A549 (cell line): ENCODE results near the gene RYR1. TPM values are rescaled to one million over a fixed set of nuclear protein-coding genes. Genes with fewer than 3 reads are reported as not detected.
A peak's percentile ranks its signal among the peaks of the same experiment; 100 is the strongest.

Source experiments
- ATAC-seq, 2 experiments: fragments of 200-7000 bp in 1 of 2; fragments of >200 bp in 1 of 2; cut with Nextera tagmentation in 1 of 2; cut with Tn5 transposase in 1 of 2; 3 replicates each; pipeline versions ENCODE4 v1.8.0 to v1.9.1; 2018 to 2020; ENCODE audit warnings: mild to moderate bottlenecking in 1 of 2, moderate library complexity in 1 of 2
- CTCF ChIA-PET: fragments of 300-600 bp; sonication (Branson Sonifier 250); formaldehyde crosslinking; extraction: SDS; loops from one replicate; lab custom pipeline; 2021; ENCODE audit warnings: antibody characterized with exemption, inconsistent platforms; lab: Yijun Ruan, JAX
- POLR2A ChIA-PET: fragments of 350-600 bp; formaldehyde crosslinking; extraction: SDS; loops from one replicate; lab custom pipeline; 2021; ENCODE audit warnings: antibody characterized with exemption, inconsistent platforms; lab: Yijun Ruan, JAX
- DNase-seq, 2 experiments: peaks; one replicate each; pipeline versions ENCODE4 v3.0.0 to v3.0.0-alpha.2; 2011 to 2016; ENCODE audit warnings: low read depth in 1 of 2, low spot score in 1 of 2
- FAIRE-seq: peaks from 2 replicates; lab custom pipeline; 2011; peaks lifted over from hg19 to GRCh38; lab: Jason Lieb, UNC
- H3K27ac ChIP-seq, 2 experiments: fragments of >200 bp; sonication (Bioruptor Twin); formaldehyde crosslinking; 3 replicates each; pipeline ENCODE4 v1.5.1; 2016 to 2017
- H3K4me1 ChIP-seq: fragments of >200 bp; sonication (Bioruptor Twin); formaldehyde crosslinking; 3 replicates; pipeline ENCODE4 v1.6.1; 2016
- H3K4me2 ChIP-seq: fragments of >200 bp; sonication (Bioruptor Twin); formaldehyde crosslinking; 3 replicates; pipeline ENCODE4 v1.6.1; 2016
- H3K4me3 ChIP-seq: fragments of >200 bp; sonication (Bioruptor Twin); formaldehyde crosslinking; 3 replicates; pipeline ENCODE4 v1.5.1; 2016
- H3K9me3 ChIP-seq: fragments of >200 bp; sonication (Bioruptor Twin); formaldehyde crosslinking; 3 replicates; pipeline ENCODE4 v1.6.1; 2016
- CEBPB ChIP-seq, 2 experiments: fragments of >200 bp in 1 of 2; sonication (Bioruptor Twin) in 1 of 2; formaldehyde crosslinking in 1 of 2; IDR thresholded peaks; 2 replicates each; pipeline ENCODE4 v1.6.1; 2012 to 2016
- E2F6 ChIP-seq: IDR thresholded peaks from 2 replicates; pipeline ENCODE4 v1.6.1; 2012; ENCODE audit warnings: low read depth, borderline replicate concordance
- EHF ChIP-seq: fragments of 250-450 bp; sonication (Bioruptor Pico); IDR thresholded peaks from 2 replicates; pipeline ENCODE4 v1.5.0; 2020; ENCODE audit warnings: mild to moderate bottlenecking
- EHMT2 ChIP-seq: fragments of 200-600 bp; sonication (generic); IDR thresholded peaks from 2 replicates; pipeline ENCODE4 v1.6.1; 2016; ENCODE audit warnings: antibody characterized with exemption, low read depth, mild to moderate bottlenecking, moderate library complexity
- FOXS1 ChIP-seq: fragments of 250-450 bp; sonication (Bioruptor Pico); IDR thresholded peaks from 2 replicates; pipeline ENCODE4 v1.5.0; 2020; ENCODE audit warnings: mild to moderate bottlenecking, moderate library complexity
- GATA3 ChIP-seq: IDR thresholded peaks from 2 replicates; pipeline ENCODE4 v1.6.1; 2012; ENCODE audit warnings: borderline replicate concordance
- HDAC2 ChIP-seq: fragments of 200-600 bp; sonication (generic); IDR thresholded peaks from 2 replicates; pipeline ENCODE4 v1.6.1; 2016
- HMGXB4 ChIP-seq: fragments of 250-450 bp; sonication (Bioruptor Pico); IDR thresholded peaks from 2 replicates; pipeline ENCODE4 v1.5.0; 2021; ENCODE audit warnings: mild to moderate bottlenecking, moderate library complexity, borderline replicate concordance
- KDM1A ChIP-seq: fragments of 200-600 bp; sonication (generic); IDR thresholded peaks from 2 replicates; pipeline ENCODE4 v1.6.1; 2016; ENCODE audit warnings: low read depth, mild to moderate bottlenecking
- KDM5A ChIP-seq: fragments of 200-600 bp; sonication (generic); IDR thresholded peaks from 2 replicates; pipeline ENCODE4 v1.6.1; 2016; ENCODE audit warnings: antibody characterized with exemption, mild to moderate bottlenecking
- MAZ ChIP-seq: fragments of 150-350 bp; IDR thresholded peaks from 2 replicates; pipeline ENCODE4 v1.6.1; 2014; ENCODE audit warnings: antibody characterized with exemption, low read depth, low read length, borderline replicate concordance
- NFE2L2 ChIP-seq: fragments of 150-350 bp; conservative IDR thresholded peaks from 2 replicates; pipeline ENCODE4 v1.6.1; 2014; ENCODE audit warnings: low read length
- NR3C1 ChIP-seq: fragments of >200 bp; sonication (Bioruptor Twin); formaldehyde crosslinking; IDR thresholded peaks from 3 replicates; pipeline ENCODE4 v1.6.1; 2017
- PBX3 ChIP-seq: IDR thresholded peaks from 2 replicates; pipeline ENCODE4 v1.6.1; 2012
- PHF8 ChIP-seq: fragments of 200-600 bp; sonication (generic); IDR thresholded peaks from 2 replicates; pipeline ENCODE4 v1.6.1; 2016; ENCODE audit warnings: low read depth, mild to moderate bottlenecking, antibody characterized with exemption, moderate library complexity, borderline replicate concordance
- POLR2A ChIP-seq: IDR thresholded peaks from 2 replicates; pipeline ENCODE4 v1.6.1; 2012; ENCODE audit warnings: mild to moderate bottlenecking, low read length
- POLR2AphosphoS2 ChIP-seq: conservative IDR thresholded peaks from 2 replicates; pipeline ENCODE4 v1.6.1; 2012; ENCODE audit warnings: low read length, improper control_type of control experiment, inconsistent platforms
- RAD21 ChIP-seq, 2 experiments: fragments of >200 bp in 1 of 2; sonication (Bioruptor Twin) in 1 of 2; formaldehyde crosslinking in 1 of 2; IDR thresholded peaks in 1 of 2; conservative IDR thresholded peaks in 1 of 2; 2 replicates in 1 of 2; 3 replicates in 1 of 2; pipeline ENCODE4 v1.6.1; 2012 to 2018; ENCODE audit warnings: inconsistent platforms in 1 of 2
- RARB ChIP-seq: fragments of 250-450 bp; sonication (Bioruptor Pico); IDR thresholded peaks from 2 replicates; pipeline ENCODE4 v1.8.0; 2021; ENCODE audit warnings: mild to moderate bottlenecking, moderate library complexity
- RNF2 ChIP-seq: fragments of 200-600 bp; sonication (generic); IDR thresholded peaks from 2 replicates; pipeline ENCODE4 v1.6.1; 2016; ENCODE audit warnings: low read depth, mild to moderate bottlenecking, antibody characterized with exemption, moderate library complexity, borderline replicate concordance
- SREBF2 ChIP-seq: fragments of 450-650 bp; IDR thresholded peaks from 2 replicates; pipeline ENCODE4 v1.6.1; 2014; ENCODE audit warnings: mild to moderate bottlenecking, moderate library complexity
- TP53 ChIP-seq: fragments of 250-450 bp; sonication (Bioruptor Pico); IDR thresholded peaks from 2 replicates; pipeline ENCODE4 v1.5.0; 2021; ENCODE audit warnings: mild to moderate bottlenecking, moderate library complexity
- ZC3H11A ChIP-seq: fragments of 450-650 bp; IDR thresholded peaks from 2 replicates; pipeline ENCODE4 v1.6.1; 2014; ENCODE audit warnings: antibody characterized with exemption, mild to moderate bottlenecking
- ZFP36 ChIP-seq: fragments of 450-650 bp; IDR thresholded peaks from 2 replicates; pipeline ENCODE4 v1.6.1; 2014; ENCODE audit warnings: borderline replicate concordance; ENCODE audit not compliant: partially characterized antibody
- ZNF302 ChIP-seq: fragments of 250-450 bp; sonication (Bioruptor Pico); IDR thresholded peaks from 2 replicates; pipeline ENCODE4 v1.9.0; 2021; ENCODE audit warnings: inconsistent platforms, mild to moderate bottlenecking, moderate library complexity
- WGBS: methylation state at CpG from one replicate; pipeline ENCODE4 v1.1.6; 2017; ENCODE audit errors: missing lambda C conversion rate; 5-methylcytosine and 5-hydroxymethylcytosine counted together
- polyA plus RNA-seq, 4 experiments: library from polyadenylated mRNA; depleted of rRNA in 3 of 4; stranded (reverse); fragments of >200 nt; fragmentation: RNase III in 1 of 4; extraction: RNeasy Plus Mini Kit Qiagen cat#74134 plus additional on column Dnase treatment in 1 of 4; gene quantifications; 2 replicates in 3 of 4; 3 replicates in 1 of 4; pipeline ENCODE4 v1.2.3, GENCODE V29; 2011 to 2017
- TF ChIP-seq, protein P1 (sequence below): IDR thresholded peaks from 2 replicates; pipeline ENCODE4 v1.6.1; 2012
- TF ChIP-seq, protein P2 (sequence below): fragments of 150-350 bp; IDR thresholded peaks from 2 replicates; pipeline ENCODE4 v1.6.1; 2014; ENCODE audit warnings: low read depth, mild to moderate bottlenecking, low read length
- TF ChIP-seq, protein P3 (sequence below): fragments of >200 bp; sonication (Bioruptor Twin); formaldehyde crosslinking; IDR thresholded peaks from 3 replicates; pipeline ENCODE4 v1.5.1; 2016

RYR1 gene
- polyA plus RNA-seq, 2 of the 4 experiments (the other 2 are of a cell fraction), result 1.4 to 3.1 TPM

- WGBS, result 30% methylated on average over 13 of the region's 13 CpGs
- Histone ChIP-seq H3K4me1 (no peaks in the 10 kb centered on the region), H3K9me3 (peaks cover 6% of the 10 kb centered on the region; the same call in 1 of the 3 replicates)
- TF ChIP-seq TP53 (CRISPR knock-in tag), result no peak
- no peak for TF ChIP-seq HDAC2
- TF ChIP-seq CEBPB (IDR thresholded peaks at IDR 0.05), result no peak
- TF ChIP-seq, protein P1, sequence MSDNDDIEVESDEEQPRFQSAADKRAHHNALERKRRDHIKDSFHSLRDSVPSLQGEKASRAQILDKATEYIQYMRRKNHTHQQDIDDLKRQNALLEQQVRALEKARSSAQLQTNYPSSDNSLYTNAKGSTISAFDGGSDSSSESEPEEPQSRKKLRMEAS, result no peak
- TF ChIP-seq NR3C1, result no peak
- no peak for TF ChIP-seq MAZ
- no peak for TF ChIP-seq NFE2L2
- no peak for TF ChIP-seq RAD21 (conservative IDR thresholded peaks at IDR 0.05 in 1 of 2, IDR thresholded peaks at IDR 0.05 in 1 of 2)
- no peak for TF ChIP-seq FOXS1
- TF ChIP-seq, all 56 proteins: peak for 0
- Histone ChIP-seq H3K4me2 (no peak overlapping the region), H3K4me3 (no peak overlapping the region), H3K27ac (no peak overlapping the region)
- no peak for FAIRE-seq
- no peak for DNase-seq
- CTCF ChIA-PET, result interaction anchor here (0.6 to 1.2 kb wide), 4 partner anchors 22 to 36 kb away, joined by 3 read pairs; no protein-coding TSS in a partner anchor
- ATAC-seq, result 0 out of 6 replicates have a peak, but pooled peaks of 1 of the 2 experiments have one; percentile 3
- POLR2A ChIA-PET, result no interaction called here
Measured at GRCh38 chr19:38458991-38459390, 25.5 kb downstream of the RYR1 start.

- POLR2A ChIA-PET, result no interaction called here
- H3K9me3 ChIP-seq, result peaks cover 6% of the 10 kb centered on the region; the same call in 1 of the 3 replicates
- no peak overlapping the region for H3K27ac ChIP-seq
- TF ChIP-seq HMGXB4 (CRISPR knock-in tag) (no peak), RARB (CRISPR knock-in tag) (no peak), ZC3H11A (no peak), SREBF2 (no peak), HDAC2 (no peak), KDM5A (no peak), POLR2A (no peak), MAZ (no peak), ZNF302 (CRISPR knock-in tag) (no peak)
- TF ChIP-seq, protein P2, sequence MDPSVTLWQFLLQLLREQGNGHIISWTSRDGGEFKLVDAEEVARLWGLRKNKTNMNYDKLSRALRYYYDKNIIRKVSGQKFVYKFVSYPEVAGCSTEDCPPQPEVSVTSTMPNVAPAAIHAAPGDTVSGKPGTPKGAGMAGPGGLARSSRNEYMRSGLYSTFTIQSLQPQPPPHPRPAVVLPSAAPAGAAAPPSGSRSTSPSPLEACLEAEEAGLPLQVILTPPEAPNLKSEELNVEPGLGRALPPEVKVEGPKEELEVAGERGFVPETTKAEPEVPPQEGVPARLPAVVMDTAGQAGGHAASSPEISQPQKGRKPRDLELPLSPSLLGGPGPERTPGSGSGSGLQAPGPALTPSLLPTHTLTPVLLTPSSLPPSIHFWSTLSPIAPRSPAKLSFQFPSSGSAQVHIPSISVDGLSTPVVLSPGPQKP, result no peak
- FAIRE-seq (no peak), DNase-seq (no peak), ATAC-seq (no peak)
- WGBS, result 73% methylated on average over 18 of the region's 18 CpGs
- H3K4me2 ChIP-seq, result no peak overlapping the region
- no peak overlapping the region for H3K4me3 ChIP-seq
- CTCF ChIA-PET, result no interaction called here
- H3K4me1 ChIP-seq, result no peaks in the 10 kb centered on the region
Measured at GRCh38 chr19:38463365-38463764, 29.9 kb downstream of the RYR1 start.

DNA sequence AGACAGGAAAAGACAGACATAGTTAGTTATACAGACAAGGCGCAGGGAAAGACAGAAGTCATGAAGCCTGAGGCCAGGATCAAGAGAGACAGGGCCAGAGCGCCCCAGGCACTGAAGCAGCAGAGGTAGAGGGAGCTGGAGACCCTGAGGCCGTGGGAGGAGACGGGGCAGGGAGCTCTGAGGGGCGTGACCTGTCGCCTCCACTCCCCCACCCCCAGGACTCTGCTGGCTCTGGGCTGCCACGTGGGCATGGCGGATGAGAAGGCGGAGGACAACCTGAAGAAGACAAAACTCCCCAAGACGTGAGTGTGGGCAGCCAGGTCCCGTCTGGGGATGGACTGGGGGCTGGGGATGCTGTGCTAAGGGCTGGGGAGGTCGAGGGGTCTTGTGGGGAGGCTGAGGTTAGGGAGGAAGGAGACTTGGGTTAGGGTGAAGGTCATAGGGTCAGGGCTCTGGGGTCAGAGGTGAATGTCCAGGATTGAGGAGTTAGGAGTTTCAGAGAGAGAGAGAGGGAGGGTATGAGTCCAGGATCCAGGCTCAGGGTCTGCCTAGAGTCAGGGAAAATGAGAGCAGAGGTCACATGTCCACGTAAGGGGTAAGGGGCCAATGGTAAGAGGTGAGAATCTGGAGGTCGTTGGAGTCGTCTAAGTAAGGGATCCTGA lies 31.1 kb downstream of the RYR1 start:
- 29% methylated on average over 15 of the region's 15 CpGs for WGBS
- POLR2A ChIA-PET, result no interaction called here
- TF ChIP-seq POLR2AphosphoS2 (no peak), ZNF302 (CRISPR knock-in tag) (no peak), RAD21 (conservative IDR thresholded peaks at IDR 0.05 in 1 of 2, IDR thresholded peaks at IDR 0.05 in 1 of 2) (no peak), E2F6 (no peak), GATA3 (no peak), TP53 (CRISPR knock-in tag) (no peak), RNF2 (no peak), RARB (CRISPR knock-in tag) (no peak), HDAC2 (no peak), ZFP36 (no peak), EHF (no peak), PBX3 (no peak), KDM1A (no peak), EHMT2 (no peak), PHF8 (no peak)
- TF ChIP-seq, protein P3, sequence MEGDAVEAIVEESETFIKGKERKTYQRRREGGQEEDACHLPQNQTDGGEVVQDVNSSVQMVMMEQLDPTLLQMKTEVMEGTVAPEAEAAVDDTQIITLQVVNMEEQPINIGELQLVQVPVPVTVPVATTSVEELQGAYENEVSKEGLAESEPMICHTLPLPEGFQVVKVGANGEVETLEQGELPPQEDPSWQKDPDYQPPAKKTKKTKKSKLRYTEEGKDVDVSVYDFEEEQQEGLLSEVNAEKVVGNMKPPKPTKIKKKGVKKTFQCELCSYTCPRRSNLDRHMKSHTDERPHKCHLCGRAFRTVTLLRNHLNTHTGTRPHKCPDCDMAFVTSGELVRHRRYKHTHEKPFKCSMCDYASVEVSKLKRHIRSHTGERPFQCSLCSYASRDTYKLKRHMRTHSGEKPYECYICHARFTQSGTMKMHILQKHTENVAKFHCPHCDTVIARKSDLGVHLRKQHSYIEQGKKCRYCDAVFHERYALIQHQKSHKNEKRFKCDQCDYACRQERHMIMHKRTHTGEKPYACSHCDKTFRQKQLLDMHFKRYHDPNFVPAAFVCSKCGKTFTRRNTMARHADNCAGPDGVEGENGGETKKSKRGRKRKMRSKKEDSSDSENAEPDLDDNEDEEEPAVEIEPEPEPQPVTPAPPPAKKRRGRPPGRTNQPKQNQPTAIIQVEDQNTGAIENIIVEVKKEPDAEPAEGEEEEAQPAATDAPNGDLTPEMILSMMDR, result no peak

More for the DNA sequence above, 31.1 kb downstream of the RYR1 start:
- ATAC-seq (peak; percentile 9 to 12; a peak in 2 of 6 replicates), DNase-seq (no peak), FAIRE-seq (no peak)
- CTCF ChIA-PET, result no interaction called here
- Histone ChIP-seq H3K4me1 (no peaks in the 10 kb centered on the region), H3K9me3 (peaks cover 6% of the 10 kb centered on the region; the same call in 1 of the 3 replicates), H3K27ac (no peak overlapping the region), H3K4me2 (no peak overlapping the region), H3K4me3 (no peak overlapping the region)
